ENCODE results near the gene UPF3A.
"Not testable (repeated sequence)": the region's sequence is repeated elsewhere in the genome, so short reads cannot be mapped to it uniquely, and the experiment has no call there.

The UPF3A gene

DNA sequence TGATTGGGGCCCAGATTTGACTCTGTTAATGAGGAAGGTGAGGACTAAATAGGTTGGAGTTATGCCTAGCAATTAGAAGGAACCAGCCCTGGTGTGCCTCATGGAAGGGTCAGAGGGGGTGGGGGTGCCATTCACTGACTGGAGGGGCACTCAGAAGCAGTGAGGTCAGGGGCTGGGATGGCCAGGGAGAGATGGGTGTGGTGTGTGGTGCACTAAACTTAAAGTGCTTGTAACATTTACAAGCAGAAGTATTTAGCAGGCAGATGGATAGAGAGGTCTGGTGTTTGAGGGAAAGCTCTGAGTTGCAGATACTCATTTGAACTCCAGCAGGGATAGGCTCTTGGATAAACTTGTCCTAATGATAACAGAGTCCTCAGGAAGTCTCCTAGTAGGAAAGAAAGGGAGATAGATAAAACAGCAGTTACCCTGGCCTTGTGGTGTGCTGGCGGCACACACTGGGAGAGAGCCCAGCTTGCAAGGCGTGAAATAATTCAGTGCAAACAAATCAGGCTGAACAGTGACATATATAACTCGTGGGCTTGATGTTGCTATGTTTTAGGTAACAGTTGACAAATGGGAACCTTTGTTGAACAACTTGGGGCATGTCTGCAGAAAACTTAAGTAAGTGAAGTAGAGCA lies 20.0 kb upstream of the UPF3A start:
- H3K36me3 ChIP-seq (ENCODE audit: control insufficient read depth in 1 of 2, insufficient read depth in 2 of 2, low read length in 2 of 2): peaks cover 57 to 74% of the 10 kb centered on the region in 2 donors
- peaks cover 0 to 5% of the 10 kb centered on the region in 2 donors for H3K4me1 ChIP-seq (ENCODE audit: control insufficient read depth in 1 of 2, insufficient read depth in 2 of 2, low read length in 2 of 2)
- H3K4me3 ChIP-seq (ENCODE audit: low read depth in 1 of 2, low read length in 2 of 2): no peak overlapping the region
- H3K27me3 ChIP-seq (ENCODE audit: control insufficient read depth in 1 of 2, insufficient read depth in 2 of 2, low read length in 2 of 2): no peaks in the 10 kb centered on the region
- no peaks in the 10 kb centered on the region for H3K9me3 ChIP-seq (ENCODE audit: control insufficient read depth in 1 of 2, low read length in 2 of 2)
- H3K9ac ChIP-seq (ENCODE audit: low read depth in 1 of 2, low read length in 2 of 2): no peak overlapping the region
- no peak overlapping the region for H3K27ac ChIP-seq (ENCODE audit: low read depth, low read length)

DNA sequence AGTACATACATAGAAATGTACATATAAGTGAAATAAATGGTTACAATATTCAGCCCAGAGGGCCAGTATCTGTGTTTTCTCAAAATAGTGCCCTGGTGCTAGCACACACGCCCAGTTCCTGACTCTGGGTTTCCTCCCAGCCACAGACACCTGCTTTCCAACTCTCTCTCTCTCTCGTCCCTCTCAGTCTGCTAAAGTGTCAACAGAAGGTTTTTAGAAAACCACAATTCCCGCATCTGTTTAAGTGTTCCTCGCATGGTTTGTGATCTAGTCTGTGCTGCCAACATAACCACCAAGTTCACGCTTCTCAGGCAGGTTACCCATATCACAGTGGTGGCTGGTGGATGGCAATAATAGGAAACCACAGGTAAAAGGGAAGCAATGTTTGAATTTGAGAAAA lies 17.8 kb upstream of the UPF3A start:
- no peak overlapping the region for H3K4me3 ChIP-seq (ENCODE audit: low read depth in 1 of 2, low read length in 2 of 2)
- no peaks in the 10 kb centered on the region for H3K9me3 ChIP-seq (ENCODE audit: control insufficient read depth in 1 of 2, low read length in 2 of 2)
- H3K4me1 ChIP-seq (ENCODE audit: control insufficient read depth in 1 of 2, insufficient read depth in 2 of 2, low read length in 2 of 2): peaks cover 0 to 5% of the 10 kb centered on the region in 2 donors
- H3K36me3 ChIP-seq (ENCODE audit: control insufficient read depth in 1 of 2, insufficient read depth in 2 of 2, low read length in 2 of 2): peaks cover 48 to 79% of the 10 kb centered on the region in 2 donors
- H3K27ac ChIP-seq (ENCODE audit: low read depth, low read length): no peak overlapping the region
- no peak overlapping the region for H3K9ac ChIP-seq (ENCODE audit: low read depth in 1 of 2, low read length in 2 of 2)
- H3K27me3 ChIP-seq (ENCODE audit: control insufficient read depth in 1 of 2, insufficient read depth in 2 of 2, low read length in 2 of 2): no peaks in the 10 kb centered on the region

DNA sequence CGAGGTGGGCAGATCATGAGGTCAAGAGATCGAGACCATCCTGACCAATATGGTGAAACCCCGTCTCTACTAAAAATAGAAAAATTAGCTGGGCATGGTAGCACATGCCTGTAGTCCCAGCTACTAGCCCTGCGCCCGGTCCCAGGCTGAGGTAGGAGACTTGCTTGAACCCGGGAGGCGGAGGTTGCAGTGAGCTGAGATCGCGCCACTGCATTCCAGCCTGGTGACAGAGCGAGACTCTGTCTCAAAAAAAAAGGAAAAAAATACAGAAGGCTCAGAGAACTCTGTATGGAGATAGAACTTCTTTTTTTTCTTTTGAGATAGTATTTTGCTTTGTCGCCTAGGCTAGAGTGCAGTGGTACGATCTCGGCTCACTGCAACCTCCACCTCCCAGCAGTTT lies 17.1 kb upstream of the UPF3A start:
- not testable (repeated sequence) for H3K9me3 ChIP-seq (ENCODE audit: control insufficient read depth in 1 of 2, low read length in 2 of 2); H3K27ac ChIP-seq (ENCODE audit: low read depth, low read length); H3K9ac ChIP-seq (ENCODE audit: low read depth in 1 of 2, low read length in 2 of 2); H3K4me1 ChIP-seq (ENCODE audit: control insufficient read depth in 1 of 2, insufficient read depth in 2 of 2, low read length in 2 of 2); H3K27me3 ChIP-seq (ENCODE audit: control insufficient read depth in 1 of 2, insufficient read depth in 2 of 2, low read length in 2 of 2); H3K4me3 ChIP-seq (ENCODE audit: low read depth in 1 of 2, low read length in 2 of 2)
- H3K36me3 ChIP-seq (ENCODE audit: control insufficient read depth in 1 of 2, insufficient read depth in 2 of 2, low read length in 2 of 2): peaks cover 53 to 82% of the 10 kb centered on the region in 2 donors

DNA sequence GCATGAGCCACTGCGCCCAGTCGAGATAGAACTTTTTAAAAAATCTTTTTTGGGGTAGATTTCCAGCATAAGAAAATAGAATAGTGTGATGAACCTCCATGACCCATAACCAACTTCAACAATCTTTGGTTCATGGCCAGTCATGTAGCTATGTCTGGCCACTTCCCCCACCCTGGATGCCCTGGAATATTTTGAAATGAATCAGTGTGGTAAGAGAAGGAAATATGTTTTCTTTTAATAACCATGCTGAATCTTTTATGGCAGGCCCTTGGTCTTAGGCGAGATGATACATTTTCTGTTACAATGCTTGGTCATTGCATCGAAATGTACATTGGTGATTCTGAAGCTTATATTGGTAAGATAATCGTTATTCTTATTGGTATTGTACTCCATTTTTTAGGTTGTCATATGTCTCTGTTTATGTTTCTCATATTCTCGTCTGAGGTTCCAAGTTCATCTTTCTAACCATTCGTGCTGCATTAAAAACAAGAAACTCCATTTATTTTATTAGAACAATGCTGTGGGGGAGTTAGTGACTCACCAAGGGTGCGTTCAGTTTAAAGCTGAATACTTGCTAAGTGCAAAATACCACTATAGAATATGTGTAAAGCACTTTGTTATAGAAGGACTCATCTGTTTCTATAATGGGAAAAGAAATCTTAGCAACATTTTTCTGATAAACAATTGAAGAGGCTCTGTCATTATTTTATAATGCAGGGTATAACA lies 16.4 kb upstream of the UPF3A start:
- H3K36me3 ChIP-seq (ENCODE audit: control insufficient read depth in 1 of 2, insufficient read depth in 2 of 2, low read length in 2 of 2): peaks cover 46 to 80% of the 10 kb centered on the region in 2 donors
- H3K27me3 ChIP-seq (ENCODE audit: control insufficient read depth in 1 of 2, insufficient read depth in 2 of 2, low read length in 2 of 2): no peaks in the 10 kb centered on the region
- H3K4me1 ChIP-seq (ENCODE audit: control insufficient read depth in 1 of 2, insufficient read depth in 2 of 2, low read length in 2 of 2): peaks cover 4 to 5% of the 10 kb centered on the region in 2 donors
- H3K27ac ChIP-seq (ENCODE audit: low read depth, low read length): no peak overlapping the region
- no peaks in the 10 kb centered on the region for H3K9me3 ChIP-seq (ENCODE audit: control insufficient read depth in 1 of 2, low read length in 2 of 2)
- no peak overlapping the region for H3K4me3 ChIP-seq (ENCODE audit: low read depth in 1 of 2, low read length in 2 of 2)
- H3K9ac ChIP-seq (ENCODE audit: low read depth in 1 of 2, low read length in 2 of 2): no peak overlapping the region

DNA sequence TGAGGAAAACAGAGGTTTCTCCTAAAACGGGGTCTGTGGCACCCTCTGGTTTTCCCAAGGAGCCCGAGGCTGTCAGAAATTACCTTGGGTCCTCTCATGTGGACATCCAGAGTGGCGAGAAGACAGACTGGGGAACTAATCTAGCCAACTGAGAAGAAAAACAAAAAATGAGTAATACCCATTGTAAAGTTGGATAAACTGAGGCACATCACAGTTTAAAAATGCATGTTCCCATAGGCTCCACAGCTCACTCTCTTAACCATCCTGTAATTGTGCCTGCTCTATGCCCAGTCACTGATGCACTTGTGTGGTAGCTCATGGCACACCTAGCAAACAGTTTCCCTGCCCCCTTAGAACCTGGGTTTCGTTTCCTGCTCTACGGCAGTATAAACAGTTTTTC lies 15.2 kb upstream of the UPF3A start:
- Histone ChIP-seq H3K27me3 (ENCODE audit: control insufficient read depth in 1 of 2, insufficient read depth in 2 of 2, low read length in 2 of 2) (no peaks in the 10 kb centered on the region), H3K4me3 (ENCODE audit: low read depth in 1 of 2, low read length in 2 of 2) (no peak overlapping the region), H3K9ac (ENCODE audit: low read depth in 1 of 2, low read length in 2 of 2) (no peak overlapping the region), H3K9me3 (ENCODE audit: control insufficient read depth in 1 of 2, low read length in 2 of 2) (no peaks in the 10 kb centered on the region), H3K27ac (ENCODE audit: low read depth, low read length) (no peak overlapping the region), H3K36me3 (ENCODE audit: control insufficient read depth in 1 of 2, insufficient read depth in 2 of 2, low read length in 2 of 2) (peaks cover 37 to 74% of the 10 kb centered on the region in 2 donors), H3K4me1 (ENCODE audit: control insufficient read depth in 1 of 2, insufficient read depth in 2 of 2, low read length in 2 of 2) (peaks cover 4% of the 10 kb centered on the region in 2 donors)

DNA sequence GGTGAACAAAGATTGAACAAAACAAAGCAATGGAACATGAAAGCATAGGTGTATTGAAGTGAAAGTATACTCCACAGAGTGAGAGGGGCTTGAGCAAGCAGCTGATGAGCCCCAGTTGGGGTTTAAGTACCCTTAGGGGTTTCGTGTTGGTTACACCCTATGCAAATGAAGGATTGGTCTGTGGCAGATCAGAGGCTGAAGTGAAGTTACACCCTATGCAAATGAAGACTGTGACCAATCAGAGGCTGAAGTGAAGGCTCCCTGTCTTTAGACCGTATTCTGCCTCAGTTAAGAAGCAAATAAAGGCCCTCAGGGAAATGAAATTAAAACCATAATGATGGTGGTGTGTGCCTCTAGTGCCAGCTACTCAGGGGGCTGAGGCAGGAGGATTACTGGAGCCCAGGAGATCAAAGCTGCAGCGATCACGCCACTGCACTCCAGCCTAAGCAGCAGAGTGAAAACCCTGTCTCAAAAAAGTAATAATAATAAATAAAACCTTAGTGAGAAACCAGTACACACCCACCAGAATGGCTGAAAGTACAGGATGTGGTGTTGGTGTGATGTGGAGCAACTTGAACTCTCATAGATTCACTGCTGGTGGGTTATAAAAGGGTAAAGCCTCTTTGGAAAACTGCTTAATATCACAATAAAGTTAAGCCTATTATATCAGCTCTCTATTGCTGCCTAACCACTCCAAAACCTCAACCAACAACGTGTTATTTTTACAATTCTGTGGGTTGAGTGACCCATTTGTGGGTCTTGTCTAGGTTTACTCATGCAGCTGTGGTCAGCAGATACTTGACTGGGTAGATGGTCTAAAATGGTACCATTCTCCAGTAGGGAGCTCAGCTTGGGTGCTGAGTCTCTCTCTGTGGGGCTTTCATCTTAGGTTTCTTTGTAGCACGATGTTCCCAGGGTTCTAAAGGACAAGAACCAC lies 12.8 kb upstream of the UPF3A start:
- no peak overlapping the region for H3K9ac ChIP-seq (ENCODE audit: low read depth in 1 of 2, low read length in 2 of 2)
- H3K36me3 ChIP-seq (ENCODE audit: control insufficient read depth in 1 of 2, insufficient read depth in 2 of 2, low read length in 2 of 2): peaks cover 34 to 74% of the 10 kb centered on the region in 2 donors
- no peak overlapping the region for H3K27ac ChIP-seq (ENCODE audit: low read depth, low read length)
- H3K27me3 ChIP-seq (ENCODE audit: control insufficient read depth in 1 of 2, insufficient read depth in 2 of 2, low read length in 2 of 2): no peaks in the 10 kb centered on the region
- H3K4me1 ChIP-seq (ENCODE audit: control insufficient read depth in 1 of 2, insufficient read depth in 2 of 2, low read length in 2 of 2): peaks cover 0 to 4% of the 10 kb centered on the region in 2 donors
- H3K9me3 ChIP-seq (ENCODE audit: control insufficient read depth in 1 of 2, low read length in 2 of 2): no peaks in the 10 kb centered on the region
- H3K4me3 ChIP-seq (ENCODE audit: low read depth in 1 of 2, low read length in 2 of 2): no peak overlapping the region

DNA sequence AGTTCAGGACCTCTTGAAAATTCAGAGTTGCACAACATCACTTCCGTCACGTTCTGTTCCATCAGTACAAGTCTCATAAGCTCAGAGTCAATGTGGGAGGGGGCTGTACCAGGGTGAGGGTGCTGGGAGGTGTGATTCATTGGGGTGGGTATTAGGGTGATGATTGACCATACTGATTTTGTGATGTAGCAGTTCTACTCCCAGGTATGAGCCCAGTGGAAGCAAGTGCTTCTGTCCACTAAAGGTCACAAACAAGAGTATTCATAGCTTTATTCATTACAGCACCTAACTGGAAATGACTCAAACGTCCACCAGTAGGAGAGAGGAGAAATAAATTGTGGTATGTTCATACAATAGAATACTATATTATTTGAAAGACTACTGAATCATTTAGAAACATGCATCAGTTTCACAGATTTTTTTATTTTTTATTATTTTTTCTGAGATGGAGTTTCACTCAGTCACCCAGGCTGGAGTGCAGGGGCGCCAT lies 12.1 kb upstream of the UPF3A start:
- Histone ChIP-seq H3K4me3 (ENCODE audit: low read depth in 1 of 2, low read length in 2 of 2) (no peak overlapping the region), H3K9ac (ENCODE audit: low read depth in 1 of 2, low read length in 2 of 2) (no peak overlapping the region), H3K4me1 (ENCODE audit: control insufficient read depth in 1 of 2, insufficient read depth in 2 of 2, low read length in 2 of 2) (peaks cover 0 to 4% of the 10 kb centered on the region in 2 donors), H3K27ac (ENCODE audit: low read depth, low read length) (no peak overlapping the region), H3K27me3 (ENCODE audit: control insufficient read depth in 1 of 2, insufficient read depth in 2 of 2, low read length in 2 of 2) (no peaks in the 10 kb centered on the region), H3K36me3 (ENCODE audit: control insufficient read depth in 1 of 2, insufficient read depth in 2 of 2, low read length in 2 of 2) (peaks cover 31 to 70% of the 10 kb centered on the region in 2 donors), H3K9me3 (ENCODE audit: control insufficient read depth in 1 of 2, low read length in 2 of 2) (no peaks in the 10 kb centered on the region)

DNA sequence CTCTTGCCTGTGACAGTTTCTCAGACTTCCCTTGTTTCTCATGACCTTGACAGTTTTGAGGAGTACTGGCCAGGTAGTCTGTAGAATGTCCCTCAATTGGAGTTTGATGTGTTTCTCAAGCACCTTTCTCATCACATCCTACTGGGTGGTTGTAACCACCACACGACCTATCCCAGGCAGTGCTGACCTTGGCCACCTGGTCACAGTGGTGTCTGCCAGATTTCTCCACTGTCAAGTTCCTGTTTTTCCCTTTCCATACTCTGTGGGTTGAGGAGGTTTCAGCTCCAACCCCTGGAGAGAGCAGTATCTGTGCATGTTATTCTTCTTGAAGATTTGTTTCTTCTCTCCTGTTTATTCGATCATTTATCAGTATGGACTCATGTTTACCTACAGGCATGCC lies 8.4 kb upstream of the UPF3A start:
- Histone ChIP-seq H3K4me1 (ENCODE audit: control insufficient read depth in 1 of 2, insufficient read depth in 2 of 2, low read length in 2 of 2) (peaks cover 0 to 4% of the 10 kb centered on the region in 2 donors), H3K4me3 (ENCODE audit: low read depth in 1 of 2, low read length in 2 of 2) (no peak overlapping the region), H3K27ac (ENCODE audit: low read depth, low read length) (no peak overlapping the region), H3K9ac (ENCODE audit: low read depth in 1 of 2, low read length in 2 of 2) (no peak overlapping the region), H3K9me3 (ENCODE audit: control insufficient read depth in 1 of 2, low read length in 2 of 2) (no peaks in the 10 kb centered on the region), H3K36me3 (ENCODE audit: control insufficient read depth in 1 of 2, insufficient read depth in 2 of 2, low read length in 2 of 2) (peaks cover 19 to 52% of the 10 kb centered on the region in 2 donors), H3K27me3 (ENCODE audit: control insufficient read depth in 1 of 2, insufficient read depth in 2 of 2, low read length in 2 of 2) (no peaks in the 10 kb centered on the region)

DNA sequence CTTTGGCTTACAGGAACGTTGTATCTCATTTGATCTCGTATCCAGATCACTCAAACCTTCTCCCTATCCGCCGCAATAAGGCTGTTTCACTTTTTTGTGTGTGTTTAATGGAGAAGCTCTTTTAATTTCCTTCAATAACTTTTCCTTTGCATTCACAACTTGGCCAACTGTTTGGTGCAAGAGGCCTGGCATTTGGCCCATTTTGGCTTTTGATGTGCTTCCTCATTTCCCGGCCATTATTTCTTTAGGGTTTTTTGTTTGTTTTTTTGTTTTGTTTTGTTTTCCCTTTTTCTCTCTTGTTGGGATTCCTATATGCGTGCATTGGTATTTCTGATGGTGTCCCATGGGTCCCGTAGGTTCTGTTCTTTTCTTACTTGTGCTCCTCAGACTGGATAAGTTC lies 6.1 kb upstream of the UPF3A start:
- no peaks in the 10 kb centered on the region for H3K9me3 ChIP-seq (ENCODE audit: control insufficient read depth in 1 of 2, low read length in 2 of 2)
- H3K4me3 ChIP-seq (ENCODE audit: low read depth in 1 of 2, low read length in 2 of 2): no peak overlapping the region
- H3K27me3 ChIP-seq (ENCODE audit: control insufficient read depth in 1 of 2, insufficient read depth in 2 of 2, low read length in 2 of 2): no peaks in the 10 kb centered on the region
- no peak overlapping the region for H3K27ac ChIP-seq (ENCODE audit: low read depth, low read length)
- H3K4me1 ChIP-seq (ENCODE audit: control insufficient read depth in 1 of 2, insufficient read depth in 2 of 2, low read length in 2 of 2): peaks cover 0 to under 1% of the 10 kb centered on the region in 2 donors
- peaks cover 12 to 31% of the 10 kb centered on the region in 2 donors for H3K36me3 ChIP-seq (ENCODE audit: control insufficient read depth in 1 of 2, insufficient read depth in 2 of 2, low read length in 2 of 2)
- H3K9ac ChIP-seq (ENCODE audit: low read depth in 1 of 2, low read length in 2 of 2): no peak overlapping the region

DNA sequence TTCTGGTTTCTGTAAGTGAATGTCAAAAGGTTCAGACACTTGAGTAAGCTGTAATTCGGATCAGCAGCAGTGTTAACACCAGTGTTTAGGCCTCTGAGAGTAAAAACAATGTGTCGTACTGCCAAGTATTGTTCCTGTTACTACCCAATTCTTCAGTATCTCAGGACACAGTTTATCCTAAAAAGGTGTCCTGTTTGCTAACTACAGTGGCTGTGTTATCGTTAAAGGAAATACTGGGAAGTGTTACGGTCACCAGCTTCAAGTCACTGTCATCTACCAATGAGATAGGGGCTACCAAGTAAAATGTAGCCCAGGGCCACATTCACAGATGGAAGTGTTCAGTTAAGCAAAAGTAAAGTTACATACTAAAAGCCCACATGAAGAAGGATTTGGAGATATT lies 2.3 kb upstream of the UPF3A start:
- Histone ChIP-seq H3K27ac (ENCODE audit: low read depth, low read length) (no peak overlapping the region), H3K36me3 (ENCODE audit: control insufficient read depth in 1 of 2, insufficient read depth in 2 of 2, low read length in 2 of 2) (peaks cover 3 to 9% of the 10 kb centered on the region in 2 donors), H3K9me3 (ENCODE audit: control insufficient read depth in 1 of 2, low read length in 2 of 2) (no peaks in the 10 kb centered on the region), H3K9ac (ENCODE audit: low read depth in 1 of 2, low read length in 2 of 2) (no peak overlapping the region), H3K4me3 (ENCODE audit: low read depth in 1 of 2, low read length in 2 of 2) (no peak overlapping the region), H3K27me3 (ENCODE audit: control insufficient read depth in 1 of 2, insufficient read depth in 2 of 2, low read length in 2 of 2) (no peaks in the 10 kb centered on the region), H3K4me1 (ENCODE audit: control insufficient read depth in 1 of 2, insufficient read depth in 2 of 2, low read length in 2 of 2) (peaks cover 0 to 16% of the 10 kb centered on the region in 2 donors)
